Measurements from ENCODE around the gene ZNF420.
A peak's percentile ranks its signal among the peaks of the same experiment; 100 is the strongest.
"Not testable (repeated sequence)": the region's sequence is repeated elsewhere in the genome, so short reads cannot be mapped to it uniquely, and the experiment has no call there.

The ZNF420 gene

DNA sequence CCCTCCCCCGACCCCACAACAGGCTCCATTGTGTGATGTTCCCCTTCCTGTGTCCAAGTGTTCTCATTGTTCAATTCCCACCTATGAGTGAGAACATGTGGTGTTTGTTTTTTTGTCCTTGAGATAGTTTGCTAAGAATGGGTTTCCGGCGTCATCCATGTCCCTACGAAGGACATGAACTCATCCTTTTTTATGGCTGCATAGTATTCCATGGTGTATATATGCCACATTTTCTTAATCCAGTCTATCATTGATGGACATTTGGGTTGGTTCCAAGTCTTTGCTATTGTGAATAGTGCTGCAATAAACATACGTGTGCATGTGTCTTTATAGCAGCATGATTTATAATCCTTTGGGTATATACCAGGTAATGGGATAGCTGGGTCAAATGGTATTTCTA is 25.9 kb downstream of the ZNF420 start:
- H3K27me3 Mint-ChIP-seq, ATAC-seq, H3K4me3 Mint-ChIP-seq, H3K4me1 Mint-ChIP-seq, H3K27ac Mint-ChIP-seq: not testable (repeated sequence)
- H3K9me3 Mint-ChIP-seq = peaks cover 33% of the 10 kb centered on the region
- peaks cover 98% of the 10 kb centered on the region for H3K36me3 Mint-ChIP-seq

DNA sequence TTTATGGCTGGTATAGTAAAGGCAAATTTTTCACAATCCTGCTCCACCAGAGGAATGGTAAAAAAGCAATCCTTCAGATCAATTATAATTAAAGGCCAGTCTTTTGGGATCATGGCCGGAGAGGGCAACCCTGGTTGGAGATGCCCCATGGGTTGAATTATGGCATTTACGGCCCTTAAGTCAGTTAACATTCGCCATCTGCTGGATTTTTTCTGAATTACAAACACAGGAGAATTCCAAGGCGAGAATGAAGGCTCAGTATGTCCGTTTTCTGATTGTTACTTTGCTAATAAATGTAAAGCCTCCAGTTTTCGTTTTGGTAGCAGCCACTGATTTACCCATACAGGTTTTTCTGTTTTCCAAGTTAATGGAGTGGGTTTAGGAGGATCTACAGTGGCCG is 33.5 kb downstream of the ZNF420 start:
- ATAC-seq, H3K27me3 Mint-ChIP-seq, H3K4me1 Mint-ChIP-seq, H3K27ac Mint-ChIP-seq, H3K4me3 Mint-ChIP-seq: not testable (repeated sequence)
- peaks cover 100% of the 10 kb centered on the region for H3K36me3 Mint-ChIP-seq
- H3K9me3 Mint-ChIP-seq = peaks cover 28% of the 10 kb centered on the region

DNA sequence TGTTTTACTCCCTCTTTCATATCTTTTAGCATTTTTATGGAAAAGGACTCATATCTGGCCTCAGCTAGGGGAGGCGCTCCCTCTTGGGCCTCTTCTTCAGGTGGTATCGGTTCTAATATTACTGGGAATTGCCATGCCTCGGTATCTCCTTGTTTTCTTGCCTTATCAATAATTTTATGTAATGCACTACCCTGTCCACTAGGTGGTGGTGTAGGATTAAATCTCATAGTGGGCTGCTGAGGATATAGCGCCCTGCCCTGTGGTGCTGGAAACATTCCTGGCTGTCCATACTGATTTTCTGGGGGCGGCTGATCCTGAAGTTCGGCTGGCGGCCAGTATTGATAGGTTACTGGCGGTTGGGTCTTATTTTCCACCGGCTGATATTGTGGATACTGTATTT is 35.8 kb downstream of the ZNF420 start:
- no peak for ATAC-seq
- Mint-ChIP-seq H3K36me3 (peaks cover 85% of the 10 kb centered on the region), H3K27ac (no peak overlapping the region), H3K9me3 (peaks cover 30% of the 10 kb centered on the region), H3K4me1 (no peaks in the 10 kb centered on the region), H3K4me3 (no peak overlapping the region), H3K27me3 (no peaks in the 10 kb centered on the region)

DNA sequence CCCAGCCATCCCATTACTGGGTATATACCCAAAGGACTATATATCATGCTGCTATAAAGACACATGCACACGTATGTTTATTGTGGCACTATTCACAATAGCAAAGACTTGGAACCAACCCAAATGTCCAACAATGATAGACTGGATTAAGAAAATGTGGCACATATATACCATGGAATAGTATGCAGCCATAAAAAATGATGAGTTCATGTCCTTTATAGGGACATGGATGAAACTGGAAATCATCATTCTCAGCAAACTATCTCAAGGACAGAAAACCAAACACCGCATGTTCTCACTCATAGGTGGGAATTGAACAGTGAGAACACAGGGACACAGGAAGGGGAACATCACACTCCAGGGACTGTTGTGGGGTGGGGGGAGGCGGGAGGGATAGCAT is 43.9 kb downstream of the ZNF420 start:
- not testable (repeated sequence) for H3K4me1 Mint-ChIP-seq, H3K27ac Mint-ChIP-seq, H3K27me3 Mint-ChIP-seq, H3K4me3 Mint-ChIP-seq, ATAC-seq
- Mint-ChIP-seq H3K9me3 (peaks cover 38% of the 10 kb centered on the region), H3K36me3 (peaks cover 57% of the 10 kb centered on the region)

DNA sequence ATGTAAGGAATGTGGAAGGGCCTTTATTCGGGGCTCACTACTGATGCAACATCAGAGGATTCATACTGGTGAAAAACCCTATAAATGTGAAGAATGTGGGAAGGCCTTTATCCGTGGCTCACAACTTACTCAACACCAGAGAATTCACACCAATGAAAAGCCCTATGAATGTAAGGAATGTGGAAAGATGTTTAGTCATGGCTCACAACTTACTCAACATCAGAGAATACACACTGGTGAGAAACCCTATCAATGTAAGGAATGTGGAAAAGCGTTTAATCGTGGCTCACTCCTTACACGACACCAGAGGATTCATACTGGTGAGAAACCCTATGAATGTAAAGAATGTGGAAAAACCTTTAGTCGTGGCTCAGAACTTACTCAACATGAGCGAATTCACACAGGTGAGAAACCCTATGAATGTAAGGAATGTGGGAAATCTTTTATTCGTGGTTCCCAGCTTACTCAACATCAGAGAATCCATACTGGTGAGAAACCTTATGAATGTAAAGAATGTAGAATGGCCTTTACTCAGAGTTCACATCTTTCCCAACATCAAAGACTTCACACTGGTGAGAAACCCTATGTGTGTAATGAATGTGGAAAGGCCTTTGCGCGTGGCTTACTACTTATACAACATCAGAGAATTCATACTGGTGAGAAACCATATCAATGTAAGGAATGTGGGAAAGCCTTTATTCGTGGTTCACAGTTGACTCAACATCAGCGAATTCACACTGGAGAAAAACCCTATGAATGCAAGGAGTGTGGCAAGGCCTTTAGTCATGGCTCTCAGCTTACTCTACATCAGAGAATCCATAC is 50.0 kb downstream of the ZNF420 start:
- Mint-ChIP-seq H3K36me3 (peaks cover 83% of the 10 kb centered on the region), H3K27me3 (no peaks in the 10 kb centered on the region), H3K4me1 (no peaks in the 10 kb centered on the region), H3K4me3 (no peak overlapping the region), H3K27ac (no peak overlapping the region), H3K9me3 (peaks cover 47% of the 10 kb centered on the region)
- no peak for ATAC-seq

DNA sequence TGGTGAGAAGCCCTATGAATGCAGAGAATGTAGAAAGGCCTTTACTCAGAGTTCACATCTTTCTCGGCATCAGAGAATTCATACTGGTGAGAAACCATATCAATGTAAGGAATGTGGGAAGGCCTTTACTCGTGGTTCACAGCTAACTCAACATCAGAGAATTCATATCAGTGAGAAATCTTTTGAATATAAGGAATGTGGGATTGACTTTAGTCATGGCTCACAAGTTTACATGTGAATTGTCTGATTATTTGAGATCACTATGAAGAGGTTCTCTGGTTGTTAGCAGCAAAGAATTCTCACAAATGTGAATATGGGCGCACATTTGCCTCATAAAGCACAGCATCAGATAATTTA is 50.6 kb downstream of the ZNF420 start:
- no peak overlapping the region for H3K27ac Mint-ChIP-seq
- H3K27me3 Mint-ChIP-seq = no peaks in the 10 kb centered on the region
- no peak overlapping the region for H3K4me3 Mint-ChIP-seq
- peaks cover 84% of the 10 kb centered on the region for H3K36me3 Mint-ChIP-seq
- ATAC-seq = no peak
- H3K9me3 Mint-ChIP-seq = peaks cover 51% of the 10 kb centered on the region
- no peaks in the 10 kb centered on the region for H3K4me1 Mint-ChIP-seq

DNA sequence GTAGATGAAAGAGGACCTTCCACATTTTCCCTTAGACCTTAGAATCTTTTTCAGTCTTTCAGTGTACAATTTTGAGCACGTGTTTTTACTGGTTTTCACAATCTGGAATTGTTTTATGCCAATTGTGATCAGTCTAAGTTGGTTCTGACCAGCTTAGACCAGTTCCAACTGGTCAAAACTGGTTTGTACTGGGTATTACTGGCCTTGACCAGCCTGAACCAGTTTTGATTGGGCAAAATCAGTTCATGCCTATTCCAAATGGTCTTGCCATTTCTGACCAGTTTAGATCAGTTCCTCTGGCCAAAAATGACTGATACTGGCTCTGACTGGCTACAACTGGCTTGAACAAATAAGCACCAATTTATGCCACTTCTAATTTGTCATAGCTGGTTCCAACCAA is 57.9 kb downstream of the ZNF420 start:
- Mint-ChIP-seq H3K9me3 (peaks cover 47% of the 10 kb centered on the region), H3K4me1 (no peaks in the 10 kb centered on the region), H3K27me3 (no peaks in the 10 kb centered on the region), H3K4me3 (no peak overlapping the region), H3K27ac (no peak overlapping the region), H3K36me3 (peaks cover 46% of the 10 kb centered on the region)
- no peak for ATAC-seq

DNA sequence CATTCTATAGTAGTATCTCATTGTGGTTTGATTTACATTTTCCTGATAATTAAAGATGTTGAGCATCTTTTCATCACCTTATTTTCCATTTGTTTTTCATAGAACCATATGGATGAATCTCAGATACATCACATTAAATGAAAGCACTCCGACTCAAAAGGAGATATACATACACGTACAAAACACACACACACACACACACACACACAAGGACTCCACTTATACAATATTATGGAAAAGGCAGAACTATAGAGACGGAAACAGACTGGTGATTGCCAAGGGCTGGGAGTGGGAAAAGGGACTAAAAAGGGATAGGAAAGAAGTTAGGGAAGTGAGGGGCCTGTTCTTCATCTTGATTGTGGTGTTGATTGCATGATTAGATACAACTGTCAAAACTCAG is 70.0 kb downstream of the ZNF420 start:
- Mint-ChIP-seq H3K27ac (no peak overlapping the region), H3K4me3 (no peak overlapping the region), H3K36me3 (peaks cover 70% of the 10 kb centered on the region), H3K4me1 (no peaks in the 10 kb centered on the region), H3K27me3 (no peaks in the 10 kb centered on the region), H3K9me3 (peaks cover 38% of the 10 kb centered on the region)
- no peak for ATAC-seq

DNA sequence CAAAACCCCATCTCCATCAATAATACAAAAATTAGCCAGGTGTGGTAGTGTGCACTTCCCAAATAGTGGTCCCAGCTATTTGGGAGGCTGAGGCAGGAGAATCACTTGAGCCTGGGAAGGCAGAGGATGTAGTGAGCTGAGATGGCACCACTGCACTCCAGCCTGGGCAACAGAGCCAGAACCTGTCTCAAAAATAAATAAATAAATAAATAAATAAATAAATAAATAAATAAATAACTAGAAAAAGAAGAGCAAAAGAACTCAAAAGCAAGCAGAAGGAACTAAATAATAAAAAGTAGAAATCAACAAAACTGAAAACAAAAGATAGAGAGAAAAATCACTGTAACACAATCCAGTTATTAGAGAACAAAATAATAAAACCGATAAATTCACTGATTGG is 81.9 kb downstream of the ZNF420 start:
- Mint-ChIP-seq H3K4me1 (no peaks in the 10 kb centered on the region), H3K27ac (no peak overlapping the region), H3K36me3 (peaks cover 100% of the 10 kb centered on the region), H3K9me3 (peaks cover 31% of the 10 kb centered on the region), H3K27me3 (no peaks in the 10 kb centered on the region), H3K4me3 (no peak overlapping the region)
- ATAC-seq = no peak

DNA sequence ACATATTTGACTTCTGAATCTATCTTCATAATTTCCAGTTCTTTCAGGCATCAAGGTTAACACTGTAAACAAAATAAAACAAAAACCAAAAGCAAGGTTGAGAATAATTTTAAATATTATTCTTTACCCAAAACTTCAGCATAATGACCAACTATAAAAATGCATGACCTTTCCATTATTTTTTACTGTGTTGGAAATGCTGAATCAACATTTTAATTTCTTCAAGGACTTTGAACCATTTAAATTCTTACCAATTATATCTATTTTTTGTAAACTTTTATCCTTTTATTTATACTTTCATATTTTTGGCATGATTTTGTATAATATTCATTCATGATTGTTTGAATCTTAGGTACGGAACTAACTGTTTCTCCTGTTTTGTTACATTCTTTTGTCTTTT is 87.4 kb downstream of the ZNF420 start:
- no peaks in the 10 kb centered on the region for H3K4me1 Mint-ChIP-seq
- H3K36me3 Mint-ChIP-seq = peaks cover 100% of the 10 kb centered on the region
- no peak overlapping the region for H3K4me3 Mint-ChIP-seq
- ATAC-seq = no peak
- peaks cover 26% of the 10 kb centered on the region for H3K9me3 Mint-ChIP-seq
- H3K27me3 Mint-ChIP-seq = no peaks in the 10 kb centered on the region
- H3K27ac Mint-ChIP-seq = no peak overlapping the region

DNA sequence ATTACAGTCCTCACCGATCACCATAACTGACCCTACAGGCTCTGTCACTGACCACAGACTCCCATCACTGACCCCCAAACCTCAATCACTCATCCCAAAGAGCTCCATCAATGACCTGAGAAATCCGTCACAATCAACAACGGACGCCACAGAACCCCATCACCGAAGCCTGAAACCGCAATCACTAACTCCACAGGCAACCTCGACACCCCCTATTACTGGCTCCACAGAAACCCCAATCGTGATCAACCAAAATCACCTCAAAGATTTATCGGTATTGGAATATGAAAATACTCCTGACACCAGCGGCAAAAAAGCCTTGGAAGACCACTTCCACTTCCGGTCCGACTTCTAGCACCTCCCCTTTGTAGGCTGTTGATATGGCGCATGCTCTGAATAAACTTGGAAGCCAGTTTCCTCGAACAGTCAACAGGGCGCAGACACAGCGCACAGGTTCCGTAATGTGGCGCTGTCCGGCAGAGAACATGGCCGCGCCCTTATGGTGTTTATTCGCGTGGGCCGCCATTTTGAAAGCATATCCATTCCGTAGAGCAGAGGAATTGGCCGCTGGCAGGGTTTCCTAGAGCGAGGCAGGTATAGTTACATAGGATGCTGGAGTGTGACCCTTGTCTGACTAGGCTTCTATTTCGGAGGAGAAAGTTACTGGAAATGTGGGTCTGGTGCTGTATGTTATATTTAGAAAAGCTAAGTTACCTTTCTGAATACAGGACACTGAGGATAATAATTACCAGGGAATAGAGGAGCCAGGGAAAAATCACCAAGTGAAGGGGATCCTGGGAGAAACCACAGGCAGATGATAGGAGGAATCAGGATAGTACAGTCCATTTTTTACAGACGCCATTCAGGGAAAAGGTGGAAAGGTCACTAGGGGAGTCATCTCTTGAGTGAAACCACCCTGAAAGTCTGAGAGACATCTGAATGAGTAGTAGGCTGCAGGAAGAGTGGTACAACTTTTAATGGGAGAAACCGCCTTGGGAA is 94.4 kb downstream of the ZNF420 start, which contains the start of gene ZNF585A:
Gene ZNF585A, minus strand, starts transcription at position 328 of the 999 bp plus-strand sequence. CDS start 2,785 bp downstream, outside the sequence.
- no peaks in the 10 kb centered on the region for H3K4me1 Mint-ChIP-seq
- H3K36me3 Mint-ChIP-seq = peaks cover 29% of the 10 kb centered on the region
- peaks cover 14% of the 10 kb centered on the region for H3K9me3 Mint-ChIP-seq

More for the DNA sequence above, 94.4 kb downstream of the ZNF420 start, which contains the start of gene ZNF585A:
- Mint-ChIP-seq H3K27me3 (no peaks in the 10 kb centered on the region), H3K4me3 (no peak within 1 kb of the TSS), H3K27ac (no peak within 1 kb of the TSS)
- peak; percentile 100 for ATAC-seq
